ENCODE results near the gene SLC26A5.

Gene SLC26A5

GRCh38 chr7:103344453-103345149, 101.4 kb downstream of the SLC26A5 start, which contains the start of gene DNAJC2:
Gene DNAJC2, minus strand, starts transcription at chr7:103344767. Its CDS starts 145 bp downstream, at chr7:103344622.
- peak; percentile 93 for DNase-seq

- no peak for DNase-seq
These were observed 102.1 kb downstream of the SLC26A5 start for GRCh38 chr7:103343758-103344452.

GRCh38 chr7:103343332-103343731, 102.7 kb downstream of the SLC26A5 start:
- DNase-seq = no peak

- DNase-seq = no peak
These were observed 104.5 kb downstream of the SLC26A5 start for GRCh38 chr7:103341466-103341865.

- no peak for DNase-seq
These were observed 107.1 kb downstream of the SLC26A5 start for GRCh38 chr7:103338864-103339263.

- no peak for DNase-seq
These were observed 109.2 kb downstream of the SLC26A5 start for GRCh38 chr7:103336761-103337160.

GRCh38 chr7:103325744-103326143, 120.3 kb downstream of the SLC26A5 start:
- DNase-seq = no peak

All from DMS 273 treated with DMSO at 0.1 percent for 48 hours (cell line).